ENCODE results near the gene PANK1. TPM values are rescaled to one million over a fixed set of nuclear protein-coding genes. Genes with fewer than 3 reads are reported as not detected.

PANK1 gene
- total RNA-seq, 2 experiments from 2014 or later: 12.1 to 16.1 TPM

DNA sequence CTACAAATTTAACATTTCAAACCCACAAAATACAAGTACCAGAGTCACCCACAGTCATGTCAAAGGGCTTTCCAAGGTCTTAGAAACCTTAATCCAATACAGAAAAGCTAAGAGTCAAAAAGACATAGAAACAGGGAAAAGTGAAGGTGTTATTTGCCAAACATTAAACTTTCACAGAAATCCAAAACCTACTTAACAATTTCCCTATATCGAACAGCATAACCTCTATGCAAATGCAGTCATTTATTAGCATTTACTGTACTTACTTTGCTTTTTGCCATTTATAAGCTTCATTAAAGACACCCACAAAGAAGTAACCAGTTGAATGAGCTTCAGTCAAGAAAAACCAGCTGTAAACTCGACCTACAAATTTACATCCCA, 1.6 kb downstream of the PANK1 start:
- POLR2A ChIA-PET: interaction anchor here (0.6 to 2.6 kb wide), 27 partner anchors 10 to 758 kb away, joined by 3 to 22 read pairs (median 5); partner anchors contain the start of genes FAS and KIF20B
- Histone ChIP-seq H3K79me2 (ENCODE audit: insufficient read depth, low read depth, low read length) (peaks cover 39% of the 10 kb centered on the region), H2AFZ (ENCODE audit: low read length) (peak overlapping the region; percentile 91; the same call in 1 of the 2 replicates), H4K20me1 (ENCODE audit: insufficient read depth, low read length) (peaks cover 8% of the 10 kb centered on the region; the same call in 1 of the 2 replicates), H3K36me3 (ENCODE audit: insufficient read depth, low read length) (peaks cover 15% of the 10 kb centered on the region), H3K4me2 (ENCODE audit: low read length) (peak overlapping the region; percentile 87), H3K27ac (ENCODE audit: low read depth, low read length, poor library complexity, severe bottlenecking) (peak overlapping the region; percentile 71), H3K4me1 (ENCODE audit: insufficient read depth, low read length, poor library complexity, severe bottlenecking) (peaks cover 32% of the 10 kb centered on the region), H3K9me2 (ENCODE audit: insufficient read depth, low read length) (no peaks in the 10 kb centered on the region), H3K4me3 (ENCODE audit: low read depth, low read length, poor library complexity, severe bottlenecking) (peak overlapping the region; percentile 78), H3K9me3 (ENCODE audit: low read length) (no peaks in the 10 kb centered on the region)
- DNase-seq (ENCODE audit: low spot score): no peak
- TF ChIP-seq EZH2phosphoT487 (IDR thresholded peaks at IDR 0.05; ENCODE audit: borderline replicate concordance, low read depth, low read length) (no peak), CTCF (conservative IDR thresholded peaks at IDR 0.05; ENCODE audit: low read length) (no peak)
- BruUV-seq (replicated peaks): no TSS peak
- CTCF ChIA-PET (ENCODE audit: unreplicated experiment): no interaction called here
- intact Hi-C loops (cut with micrococcal nuclease; ENCODE audit: unreplicated experiment): loop anchor here (5.0 to 10.0 kb wide), 2 partner anchors 391 to 401 kb away; partner anchors contain the start of gene LIPA

- peak overlapping the region; percentile 87; the same call in 1 of the 2 replicates for H3K4me2 ChIP-seq (ENCODE audit: low read length)
- TF ChIP-seq CTCF (conservative IDR thresholded peaks at IDR 0.05; ENCODE audit: low read length): no peak
- no peak for TF ChIP-seq EZH2phosphoT487 (IDR thresholded peaks at IDR 0.05; ENCODE audit: borderline replicate concordance, low read depth, low read length)
- no peak overlapping the region for H3K4me3 ChIP-seq (ENCODE audit: low read depth, low read length, poor library complexity, severe bottlenecking)
- ChIA-PET POLR2A (interaction anchor here (1.0 to 2.2 kb wide), 3 partner anchors 12 to 60 kb away, joined by 3 to 20 read pairs (median 5); no protein-coding TSS in a partner anchor), CTCF (ENCODE audit: unreplicated experiment) (no interaction called here)
- no peak overlapping the region for H2AFZ ChIP-seq (ENCODE audit: low read length)
- DNase-seq (ENCODE audit: low spot score): no peak
- H3K79me2 ChIP-seq (ENCODE audit: insufficient read depth, low read depth, low read length): peaks cover 50% of the 10 kb centered on the region
- H3K9me3 ChIP-seq (ENCODE audit: low read length): no peaks in the 10 kb centered on the region
- H3K27ac ChIP-seq (ENCODE audit: low read depth, low read length, poor library complexity, severe bottlenecking): no peak overlapping the region
- H3K9me2 ChIP-seq (ENCODE audit: insufficient read depth, low read length): no peaks in the 10 kb centered on the region
- H3K36me3 ChIP-seq (ENCODE audit: insufficient read depth, low read length): peaks cover 23% of the 10 kb centered on the region
- no TSS peak for BruUV-seq (replicated peaks)
- peaks cover 32% of the 10 kb centered on the region for H3K4me1 ChIP-seq (ENCODE audit: insufficient read depth, low read length, poor library complexity, severe bottlenecking)
- intact Hi-C loops (cut with micrococcal nuclease; ENCODE audit: unreplicated experiment): loop anchor here (5.0 to 10.0 kb wide), 2 partner anchors 390 to 403 kb away; partner anchors contain the start of gene LIPA
- peaks cover 8% of the 10 kb centered on the region; the same call in 1 of the 2 replicates for H4K20me1 ChIP-seq (ENCODE audit: insufficient read depth, low read length)
Observed at GRCh38 chr10:89642193-89642592, 2.8 kb downstream of the PANK1 start.

GRCh38 chr10:89640241-89640640, 4.8 kb downstream of the PANK1 start:
- no peak for TF ChIP-seq CTCF (conservative IDR thresholded peaks at IDR 0.05; ENCODE audit: low read length)
- no peak for TF ChIP-seq EZH2phosphoT487 (IDR thresholded peaks at IDR 0.05; ENCODE audit: borderline replicate concordance, low read depth, low read length)
- Histone ChIP-seq H3K4me2 (ENCODE audit: low read length) (no peak overlapping the region), H2AFZ (ENCODE audit: low read length) (no peak overlapping the region), H3K36me3 (ENCODE audit: insufficient read depth, low read length) (peaks cover 26% of the 10 kb centered on the region), H3K9me2 (ENCODE audit: insufficient read depth, low read length) (no peaks in the 10 kb centered on the region), H3K4me3 (ENCODE audit: low read depth, low read length, poor library complexity, severe bottlenecking) (no peak overlapping the region), H3K27ac (ENCODE audit: low read depth, low read length, poor library complexity, severe bottlenecking) (no peak overlapping the region), H3K9me3 (ENCODE audit: low read length) (no peaks in the 10 kb centered on the region), H4K20me1 (ENCODE audit: insufficient read depth, low read length) (peaks cover 8% of the 10 kb centered on the region; the same call in 1 of the 2 replicates), H3K4me1 (ENCODE audit: insufficient read depth, low read length, poor library complexity, severe bottlenecking) (peaks cover 14% of the 10 kb centered on the region), H3K79me2 (ENCODE audit: insufficient read depth, low read depth, low read length) (peaks cover 51% of the 10 kb centered on the region)
- intact Hi-C loops (cut with micrococcal nuclease; ENCODE audit: unreplicated experiment): loop anchor here (5.0 to 10.0 kb wide), 2 partner anchors 388 to 405 kb away; partner anchors contain the start of gene LIPA
- DNase-seq (ENCODE audit: low spot score): no peak
- ChIA-PET CTCF (ENCODE audit: unreplicated experiment) (no interaction called here), POLR2A (interaction anchor here (0.5 to 1.1 kb wide), 2 partner anchors 15 to 1253 kb away, joined by 3 read pairs; no protein-coding TSS in a partner anchor)
- BruUV-seq (replicated peaks): no TSS peak
